ENCODE measurements around the gene PCNT. TPM values are rescaled to one million over a fixed set of nuclear protein-coding genes. Genes with fewer than 3 reads are reported as not detected.
"Not testable (repeated sequence)": the region's sequence is repeated elsewhere in the genome, so short reads cannot be mapped to it uniquely, and the experiment has no call there.

PCNT gene
- total RNA-seq, 3 donors from 2014 or later (not counting 1 experiment from before 2014, with no cell fraction given), result 83.6 to 94.9 (median 84.0) TPM

DNA sequence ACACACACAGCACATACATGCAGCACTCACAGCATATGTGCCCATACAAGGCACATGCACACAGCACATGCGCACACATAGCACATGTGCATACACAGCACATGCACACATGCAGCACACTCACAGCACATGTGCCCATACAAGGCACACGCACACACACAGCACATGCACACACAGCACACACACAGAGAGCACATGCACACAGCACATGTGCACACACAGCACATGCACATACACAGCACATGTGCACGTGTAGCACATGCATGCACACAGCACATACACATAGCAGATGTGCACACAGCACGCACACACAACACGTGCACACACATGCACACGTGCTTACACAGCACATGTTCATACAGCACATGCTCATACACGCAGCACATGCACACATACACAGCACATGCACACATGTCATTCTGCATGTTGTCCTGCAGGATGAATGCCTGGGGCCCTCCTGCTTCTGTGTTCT is 48.1 kb downstream of the PCNT start:
- Histone ChIP-seq H3K27me3 (ENCODE audit: control insufficient read depth, insufficient read depth, low read length) (no peaks in the 10 kb centered on the region), H3K36me3 (ENCODE audit: control insufficient read depth, insufficient read depth, low read length) (peaks cover 5% of the 10 kb centered on the region), H3K4me3 (ENCODE audit: low read length) (no peak overlapping the region), H3K9me3 (ENCODE audit: control insufficient read depth, insufficient read depth, low read length) (no peaks in the 10 kb centered on the region), H3K4me1 (ENCODE audit: control insufficient read depth, insufficient read depth, low read length) (peaks cover 29% of the 10 kb centered on the region), H3K27ac (ENCODE audit: low read length) (no peak overlapping the region)
- H3K27ac Mint-ChIP-seq, result no peak overlapping the region
- H3K36me3 Mint-ChIP-seq, result no peaks in the 10 kb centered on the region
- ATAC-seq, result no peak
- intact Hi-C loops (cut with micrococcal nuclease), result no loop called here
- no peak overlapping the region for H3K4me3 Mint-ChIP-seq
- peaks cover 16 to 17% of the 10 kb centered on the region in 2 donors for H3K4me1 Mint-ChIP-seq
- no peaks in the 10 kb centered on the region for H3K9me3 Mint-ChIP-seq
- no peaks in the 10 kb centered on the region for H3K27me3 Mint-ChIP-seq (ENCODE audit: low read depth in 2 of 2)
- DNase-seq, result no peak
- TF ChIP-seq, protein P1, sequence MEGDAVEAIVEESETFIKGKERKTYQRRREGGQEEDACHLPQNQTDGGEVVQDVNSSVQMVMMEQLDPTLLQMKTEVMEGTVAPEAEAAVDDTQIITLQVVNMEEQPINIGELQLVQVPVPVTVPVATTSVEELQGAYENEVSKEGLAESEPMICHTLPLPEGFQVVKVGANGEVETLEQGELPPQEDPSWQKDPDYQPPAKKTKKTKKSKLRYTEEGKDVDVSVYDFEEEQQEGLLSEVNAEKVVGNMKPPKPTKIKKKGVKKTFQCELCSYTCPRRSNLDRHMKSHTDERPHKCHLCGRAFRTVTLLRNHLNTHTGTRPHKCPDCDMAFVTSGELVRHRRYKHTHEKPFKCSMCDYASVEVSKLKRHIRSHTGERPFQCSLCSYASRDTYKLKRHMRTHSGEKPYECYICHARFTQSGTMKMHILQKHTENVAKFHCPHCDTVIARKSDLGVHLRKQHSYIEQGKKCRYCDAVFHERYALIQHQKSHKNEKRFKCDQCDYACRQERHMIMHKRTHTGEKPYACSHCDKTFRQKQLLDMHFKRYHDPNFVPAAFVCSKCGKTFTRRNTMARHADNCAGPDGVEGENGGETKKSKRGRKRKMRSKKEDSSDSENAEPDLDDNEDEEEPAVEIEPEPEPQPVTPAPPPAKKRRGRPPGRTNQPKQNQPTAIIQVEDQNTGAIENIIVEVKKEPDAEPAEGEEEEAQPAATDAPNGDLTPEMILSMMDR (IDR thresholded peaks at IDR 0.05), result no peak
- 97% methylated on average over 7 of the region's 7 CpGs for WGBS (ENCODE audit: insufficient coverage)

DNA sequence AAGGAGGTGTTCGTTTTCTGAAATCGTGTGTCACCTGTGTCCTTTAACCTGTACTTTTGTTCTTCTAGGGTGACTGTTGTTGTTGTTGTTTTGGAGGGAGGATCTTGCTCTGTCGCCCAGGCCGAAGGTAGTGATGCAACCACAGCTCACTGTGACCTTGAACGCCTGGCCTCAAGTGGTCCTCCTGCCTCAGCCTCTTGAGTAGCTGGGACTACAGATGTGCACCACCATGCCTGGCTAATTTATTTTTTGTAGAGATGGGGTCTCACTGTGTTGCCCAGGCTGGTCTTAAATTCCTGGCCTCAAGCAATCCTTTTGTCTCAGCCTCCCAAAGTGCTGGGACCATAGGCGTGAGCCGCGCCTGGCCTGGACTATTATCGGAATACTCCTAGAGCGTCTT is 49.0 kb downstream of the PCNT start:
- H3K27me3 ChIP-seq (ENCODE audit: control insufficient read depth, insufficient read depth, low read length); intact Hi-C loops (cut with micrococcal nuclease); H3K27ac ChIP-seq (ENCODE audit: low read length); ATAC-seq; H3K27ac Mint-ChIP-seq; H3K27me3 Mint-ChIP-seq (ENCODE audit: low read depth in 2 of 2); H3K4me3 Mint-ChIP-seq; H3K9me3 Mint-ChIP-seq; H3K36me3 Mint-ChIP-seq; DNase-seq; H3K4me3 ChIP-seq (ENCODE audit: low read length); H3K36me3 ChIP-seq (ENCODE audit: control insufficient read depth, insufficient read depth, low read length); H3K9me3 ChIP-seq (ENCODE audit: control insufficient read depth, insufficient read depth, low read length): not testable (repeated sequence)
- H3K4me1 ChIP-seq (ENCODE audit: control insufficient read depth, insufficient read depth, low read length), result peaks cover 24% of the 10 kb centered on the region
- peaks cover 16 to 17% of the 10 kb centered on the region in 2 donors for H3K4me1 Mint-ChIP-seq
- WGBS (ENCODE audit: insufficient coverage), result 90% methylated on average over 10 of the region's 10 CpGs

DNA sequence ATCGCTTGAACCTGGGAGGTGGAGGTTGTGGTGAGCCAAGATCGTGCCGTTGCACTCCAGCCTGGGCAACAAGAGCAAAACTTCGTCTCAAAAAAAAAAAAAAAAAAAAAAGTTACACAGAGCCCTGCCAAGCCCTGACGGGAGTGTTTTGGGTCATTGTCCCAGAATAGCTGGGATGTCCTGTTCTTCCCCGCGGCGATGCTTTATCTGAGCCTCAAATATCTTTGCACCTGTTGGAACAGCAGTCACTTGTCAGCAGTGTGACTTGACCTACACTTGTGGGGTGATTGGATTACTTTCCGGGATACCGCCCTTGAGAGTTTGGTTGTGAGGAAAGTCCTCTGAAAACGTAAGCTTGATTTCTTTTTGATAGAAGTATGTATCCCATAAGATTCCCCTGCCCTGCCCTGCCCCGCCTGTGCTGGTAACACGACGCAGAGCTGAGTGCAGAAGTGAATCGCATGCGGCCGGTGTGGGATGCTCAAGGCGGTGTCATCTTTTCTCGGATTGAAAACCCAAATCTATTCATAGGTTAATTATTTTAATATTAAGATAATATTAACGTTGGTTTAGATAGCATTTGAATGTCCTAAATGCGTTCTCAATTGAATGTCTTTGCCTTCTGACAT is 50.9 kb downstream of the PCNT start:
- Mint-ChIP-seq H3K4me3 (no peak overlapping the region), H3K9me3 (no peaks in the 10 kb centered on the region), H3K27me3 (ENCODE audit: low read depth in 2 of 2) (no peaks in the 10 kb centered on the region), H3K27ac (no peak overlapping the region), H3K4me1 (no peaks in the 10 kb centered on the region), H3K36me3 (no peaks in the 10 kb centered on the region)
- intact Hi-C loops (cut with micrococcal nuclease), result no loop called here
- H3K27me3 ChIP-seq (ENCODE audit: control insufficient read depth, insufficient read depth, low read length), result no peaks in the 10 kb centered on the region
- no peak overlapping the region for H3K27ac ChIP-seq (ENCODE audit: low read length)
- H3K4me3 ChIP-seq (ENCODE audit: low read length), result no peak overlapping the region
- TF ChIP-seq, protein P1 (IDR thresholded peaks at IDR 0.05), result no peak
- no peak for DNase-seq
- no peaks in the 10 kb centered on the region for H3K36me3 ChIP-seq (ENCODE audit: control insufficient read depth, insufficient read depth, low read length)
- H3K4me1 ChIP-seq (ENCODE audit: control insufficient read depth, insufficient read depth, low read length), result peaks cover 4% of the 10 kb centered on the region
- H3K9me3 ChIP-seq (ENCODE audit: control insufficient read depth, insufficient read depth, low read length), result no peaks in the 10 kb centered on the region
- WGBS (ENCODE audit: insufficient coverage), result 94% methylated on average over 17 of the region's 21 CpGs
- ATAC-seq, result no peak

DNA sequence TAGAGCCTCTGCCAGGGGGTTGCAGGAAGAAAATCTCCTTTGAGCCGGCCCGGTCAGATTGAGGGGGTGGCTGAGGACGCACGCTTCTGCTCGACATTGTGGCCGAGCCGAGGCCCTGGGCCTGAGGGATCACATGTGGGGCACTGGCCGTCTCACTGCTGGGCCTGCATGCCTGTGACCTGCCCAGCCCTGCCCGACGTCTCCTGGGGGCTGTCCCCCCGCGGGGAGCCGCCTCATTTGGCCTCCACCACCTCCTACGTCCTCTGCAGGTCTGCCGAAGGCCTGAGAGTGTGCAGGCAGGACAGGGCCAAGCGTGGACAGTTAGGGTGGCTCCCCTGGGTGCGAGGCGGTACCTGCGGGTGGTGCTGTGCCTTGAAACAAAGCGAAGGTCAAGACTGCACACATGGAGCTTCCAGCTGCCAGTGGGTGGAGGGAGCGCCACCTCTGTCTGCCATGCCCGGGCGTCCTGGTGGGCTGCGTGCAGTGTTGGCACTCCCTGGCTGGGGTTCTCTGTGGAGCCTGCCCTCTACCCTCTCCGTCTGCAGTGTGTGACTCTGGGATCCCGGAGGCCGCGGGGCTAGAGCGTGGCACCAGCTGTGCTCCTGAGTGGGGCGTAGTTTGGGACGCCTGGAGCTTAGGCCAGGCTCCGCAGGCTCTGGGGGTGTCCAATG is 51.7 kb downstream of the PCNT start:
- H3K4me3 ChIP-seq (ENCODE audit: low read length), result no peak overlapping the region
- 98% methylated on average over 32 of the region's 32 CpGs for WGBS (ENCODE audit: insufficient coverage)
- intact Hi-C loops (cut with micrococcal nuclease), result no loop called here
- H3K36me3 ChIP-seq (ENCODE audit: control insufficient read depth, insufficient read depth, low read length), result no peaks in the 10 kb centered on the region
- DNase-seq (no peak), ATAC-seq (peak in 1 of 3 donors; percentile 35)
- Mint-ChIP-seq H3K4me3 (no peak overlapping the region), H3K27me3 (ENCODE audit: low read depth in 2 of 2) (no peaks in the 10 kb centered on the region), H3K27ac (no peak overlapping the region), H3K9me3 (no peaks in the 10 kb centered on the region), H3K36me3 (no peaks in the 10 kb centered on the region), H3K4me1 (no peaks in the 10 kb centered on the region)
- no peak overlapping the region for H3K27ac ChIP-seq (ENCODE audit: low read length)
- TF ChIP-seq, protein P1 (IDR thresholded peaks at IDR 0.05), result no peak
- no peaks in the 10 kb centered on the region for H3K9me3 ChIP-seq (ENCODE audit: control insufficient read depth, insufficient read depth, low read length)
- H3K27me3 ChIP-seq (ENCODE audit: control insufficient read depth, insufficient read depth, low read length), result no peaks in the 10 kb centered on the region
- H3K4me1 ChIP-seq (ENCODE audit: control insufficient read depth, insufficient read depth, low read length), result no peaks in the 10 kb centered on the region

All from natural killer cell (primary cell).